Myocyte (in vitro differentiated cells): ENCODE measurements around the gene DDAH2. TPM values are rescaled to one million over a fixed set of nuclear protein-coding genes. Genes with fewer than 3 reads are reported as not detected.
A peak's percentile ranks its signal among the peaks of the same experiment; 100 is the strongest.

Experiments
- DNase-seq: peaks from one replicate; pipeline ENCODE4 v3.0.0-alpha.2; 2012; ENCODE audit warnings: low read depth
- microRNA-seq: library from miRNA; unstranded; fragments of <30 nt; microRNA quantifications from one replicate; pipeline ENCODE4, GENCODE V29; 2016
- total RNA-seq: library from RNA; depleted of rRNA; stranded (reverse); fragments of >200 nt; gene quantifications from 2 replicates; pipeline ENCODE4 v1.2.3, GENCODE V29; 2014

Gene DDAH2
- total RNA-seq, 1 donor from 2014 or later = 120 TPM

GRCh38 chr6:31691564-31692108, 37.5 kb downstream of the DDAH2 start:
- no peak for DNase-seq

DNA sequence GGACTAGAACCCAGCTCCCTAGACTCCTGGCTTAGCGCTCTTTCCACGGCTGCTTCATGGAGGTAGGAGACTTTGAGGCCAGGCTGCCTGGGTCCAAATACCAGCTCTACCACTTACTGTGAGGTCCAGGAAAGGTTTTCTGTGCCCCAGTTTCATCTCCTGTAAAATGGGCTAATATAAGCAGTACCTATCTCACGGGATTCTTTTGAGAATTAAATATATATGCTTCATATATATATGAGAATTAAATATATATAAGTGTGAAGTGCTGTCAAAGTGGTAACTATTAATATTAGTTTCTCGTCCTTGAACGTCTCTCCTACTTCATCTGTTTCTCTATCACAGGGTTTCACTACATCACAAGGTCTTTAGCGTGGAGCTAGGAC, 38.0 kb downstream of the DDAH2 start:
- no peak for DNase-seq

GRCh38 chr6:31690231-31691077, 38.6 kb downstream of the DDAH2 start:
- DNase-seq = no peak

DNA sequence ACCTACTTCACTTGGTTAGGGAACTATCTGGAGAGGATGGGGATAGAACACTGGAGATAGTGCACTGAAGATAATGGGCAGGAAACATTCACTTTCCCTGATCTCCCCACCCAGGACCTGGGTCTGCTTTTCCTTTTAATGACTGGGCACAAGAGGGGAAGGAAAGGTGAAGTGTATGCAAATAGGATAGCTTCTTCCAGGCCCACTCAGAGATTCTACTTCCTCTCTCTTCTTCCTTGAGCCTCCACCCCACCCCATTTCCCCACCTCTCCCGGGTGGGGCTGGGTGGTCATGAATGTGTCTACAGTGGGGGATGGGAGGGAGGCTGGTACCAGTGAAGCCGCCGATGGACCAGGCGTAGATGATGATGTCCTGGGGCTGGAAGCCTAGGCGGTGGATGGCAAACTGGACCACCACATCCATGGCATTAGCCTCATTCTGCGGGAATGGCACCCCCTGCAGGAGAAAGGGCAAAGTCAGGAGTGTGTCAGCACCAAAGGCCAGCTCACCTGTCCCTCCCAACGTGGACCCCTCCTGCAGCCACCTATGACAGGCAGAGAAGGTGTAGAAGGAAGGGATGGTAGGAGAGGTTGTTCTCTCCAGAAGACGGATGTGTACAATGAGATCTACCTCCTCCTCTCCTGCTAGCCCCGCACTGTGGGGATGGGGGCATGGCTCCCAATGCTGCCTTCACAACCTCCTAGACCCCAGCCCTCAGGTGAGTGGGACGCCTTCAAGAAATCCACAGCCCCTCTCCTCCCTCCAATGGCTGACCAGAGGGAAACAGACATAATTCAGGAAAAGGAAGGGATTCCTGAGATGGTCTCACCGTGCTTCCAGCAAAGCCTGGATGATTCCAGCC, 39.6 kb downstream of the DDAH2 start:
- DNase-seq = peak; percentile 7

- DNase-seq = peak; percentile 16
Observed at GRCh38 chr6:31687860-31688693, 41.0 kb downstream of the DDAH2 start.

GRCh38 chr6:31687321-31687720, 41.8 kb downstream of the DDAH2 start:
- peak; percentile 70 for DNase-seq

- no peak for DNase-seq
Observed at GRCh38 chr6:31686483-31686882, 42.6 kb downstream of the DDAH2 start.

DNA sequence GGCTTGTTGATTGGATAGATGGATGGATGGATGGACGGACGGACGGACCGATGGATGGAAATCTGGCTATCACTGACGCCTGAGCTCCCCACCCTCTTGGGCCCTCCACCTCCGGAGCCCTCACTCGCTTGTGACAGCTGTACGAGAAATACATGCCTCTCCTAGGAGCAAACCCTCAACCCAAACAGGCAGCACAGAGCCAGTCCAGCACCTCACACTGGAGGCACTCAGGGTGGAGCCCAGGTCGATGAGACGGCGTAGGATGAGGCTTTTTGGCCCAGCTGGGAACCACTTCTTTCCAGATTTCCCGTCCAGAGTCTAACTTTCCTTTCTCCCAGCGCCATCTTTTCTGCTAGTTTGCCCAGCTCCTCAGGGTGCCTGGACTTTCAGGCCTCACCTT, 45.5 kb downstream of the DDAH2 start:
- DNase-seq = no peak

- DNase-seq = peak; percentile 45
Observed at GRCh38 chr6:31681135-31681671, 47.9 kb downstream of the DDAH2 start.

- DNase-seq = peak; percentile 89
Observed at GRCh38 chr6:31680226-31681134, 48.6 kb downstream of the DDAH2 start, which contains the start of gene LY6G5C. Gene LY6G5C, minus strand, starts transcription at chr6:31681067. Its CDS starts 694 bp downstream, at chr6:31680373.

GRCh38 chr6:31677955-31678354, 51.1 kb downstream of the DDAH2 start:
- no peak for DNase-seq

Small RNA genes within 50 kb of the gene (microRNA-seq; reads per million reads assigned to microRNA genes)
- gene MIR4646 = 0.65 reads per million

Other genes starting within 250 kb of the DDAH2 start
- gene MICB, start 231.2 kb downstream of the DDAH2 start, total RNA-seq = 2.1 and 2.9 TPM in 2 replicates
- not detected in 2 replicates for gene MCCD1, start 200.3 kb downstream of the DDAH2 start, total RNA-seq
- 290 and 382 TPM in 2 replicates for gene DDX39B, start 187.3 kb downstream of the DDAH2 start, total RNA-seq
- gene ATP6V1G2, start 182.7 kb downstream of the DDAH2 start, total RNA-seq = 4.8 and 8.5 TPM in 2 replicates
- gene NFKBIL1, start 181.7 kb downstream of the DDAH2 start, total RNA-seq = 26.1 and 28.3 TPM in 2 replicates
- gene LTA, start 157.0 kb downstream of the DDAH2 start, total RNA-seq = not detected in 2 replicates
- gene TNF, start 153.7 kb downstream of the DDAH2 start, total RNA-seq = not detected in 2 replicates
- gene LTB, start 146.9 kb downstream of the DDAH2 start, total RNA-seq = 0.40 TPM in 1 of 2 replicates, not detected in the other
- gene LST1, start 143.0 kb downstream of the DDAH2 start, total RNA-seq = not detected in 2 replicates
- not detected in 2 replicates for gene NCR3, start 136.3 kb downstream of the DDAH2 start, total RNA-seq
- gene AIF1, start 114.1 kb downstream of the DDAH2 start, total RNA-seq = not detected in 2 replicates
- 77.2 and 85.9 TPM in 2 replicates for gene PRRC2A, start 108.6 kb downstream of the DDAH2 start, total RNA-seq
- gene BAG6, start 76.6 kb downstream of the DDAH2 start, total RNA-seq = 271 and 307 TPM in 2 replicates
- 2.9 and 4.2 TPM in 2 replicates for gene APOM, start 73.4 kb downstream of the DDAH2 start, total RNA-seq
- 20.6 and 24.0 TPM in 2 replicates for gene C6orf47, start 68.5 kb downstream of the DDAH2 start, total RNA-seq
- gene GPANK1, start 64.3 kb downstream of the DDAH2 start, total RNA-seq = 8.6 and 12.9 TPM in 2 replicates
- gene CSNK2B, start 63.2 kb downstream of the DDAH2 start, total RNA-seq = 211 and 248 TPM in 2 replicates
- gene LY6G5B, start 59.3 kb downstream of the DDAH2 start, total RNA-seq = 2.9 and 4.0 TPM in 2 replicates
- gene LY6G5C, start 48.2 kb downstream of the DDAH2 start, total RNA-seq = 2.7 and 3.4 TPM in 2 replicates
- gene ABHD16A, start 26.0 kb downstream of the DDAH2 start, total RNA-seq = 58.9 and 66.0 TPM in 2 replicates
- gene LY6G6F, start 22.4 kb downstream of the DDAH2 start, total RNA-seq = not detected in 2 replicates
- gene LY6G6D, start 14.0 kb downstream of the DDAH2 start, total RNA-seq = not detected in 2 replicates
- not detected in 2 replicates for gene LY6G6C, start 7.6 kb downstream of the DDAH2 start, total RNA-seq
- gene MPIG6B, start 5.9 kb downstream of the DDAH2 start, total RNA-seq = not detected in 2 replicates
- gene CLIC1, start 7.2 kb upstream of the DDAH2 start, total RNA-seq = 257 and 425 TPM in 2 replicates
- gene MSH5, start 10.7 kb upstream of the DDAH2 start, total RNA-seq = 7.4 and 8.4 TPM in 2 replicates
- 0.94 TPM in 1 of 2 replicates, not detected in the other for gene SAPCD1, start 33.4 kb upstream of the DDAH2 start, total RNA-seq
- gene VWA7, start 48.0 kb upstream of the DDAH2 start, total RNA-seq = 1.3 TPM in 1 of 2 replicates, not detected in the other
- 56.4 and 62.2 TPM in 2 replicates for gene VARS1, start 66.5 kb upstream of the DDAH2 start, total RNA-seq
- gene LSM2, start 77.7 kb upstream of the DDAH2 start, total RNA-seq = 28.7 and 38.8 TPM in 2 replicates
- 2.6 and 3.6 TPM in 2 replicates for gene HSPA1L, start 86.0 kb upstream of the DDAH2 start, total RNA-seq
- 109 and 131 TPM in 2 replicates for gene HSPA1A, start 86.2 kb upstream of the DDAH2 start, total RNA-seq
- gene HSPA1B, start 98.4 kb upstream of the DDAH2 start, total RNA-seq = 86.3 and 98.7 TPM in 2 replicates
- 128 and 187 TPM in 2 replicates for gene NEU1, start 133.5 kb upstream of the DDAH2 start, total RNA-seq
- 0.11 and 0.16 TPM in 2 replicates for gene SLC44A4, start 149.7 kb upstream of the DDAH2 start, total RNA-seq
- gene EHMT2, start 168.4 kb upstream of the DDAH2 start, total RNA-seq = 33.7 and 36.4 TPM in 2 replicates
- 2.7 and 3.3 TPM in 2 replicates for gene ZBTB12, start 172.8 kb upstream of the DDAH2 start, total RNA-seq
- gene C2, start 198.4 kb upstream of the DDAH2 start, total RNA-seq = 7.0 and 7.5 TPM in 2 replicates
- gene CFB, start 216.8 kb upstream of the DDAH2 start, total RNA-seq = 1.8 and 6.6 TPM in 2 replicates
- gene NELFE, start 229.7 kb upstream of the DDAH2 start, total RNA-seq = 86.4 and 87.1 TPM in 2 replicates
- 32.1 and 37.3 TPM in 2 replicates for gene SKIC2, start 229.9 kb upstream of the DDAH2 start, total RNA-seq
- 28.7 and 32.3 TPM in 2 replicates for gene DXO, start 242.8 kb upstream of the DDAH2 start, total RNA-seq